NCI-H1694 (cell line): Measurements from ENCODE around the gene IRX3.

Experiments used
- DNase-seq: peaks from one replicate; lab custom pipeline; 2025; lab: John Stamatoyannopoulos, UW

Gene IRX3

GRCh38 chr16:54290833-54291655 lies 4.5 kb upstream of the IRX3 start:
- no peak for DNase-seq

- DNase-seq, result no peak
These were observed 3.6 kb upstream of the IRX3 start for GRCh38 chr16:54289945-54290832.

GRCh38 chr16:54289242-54289944 lies 2.8 kb upstream of the IRX3 start:
- no peak for DNase-seq

DNA sequence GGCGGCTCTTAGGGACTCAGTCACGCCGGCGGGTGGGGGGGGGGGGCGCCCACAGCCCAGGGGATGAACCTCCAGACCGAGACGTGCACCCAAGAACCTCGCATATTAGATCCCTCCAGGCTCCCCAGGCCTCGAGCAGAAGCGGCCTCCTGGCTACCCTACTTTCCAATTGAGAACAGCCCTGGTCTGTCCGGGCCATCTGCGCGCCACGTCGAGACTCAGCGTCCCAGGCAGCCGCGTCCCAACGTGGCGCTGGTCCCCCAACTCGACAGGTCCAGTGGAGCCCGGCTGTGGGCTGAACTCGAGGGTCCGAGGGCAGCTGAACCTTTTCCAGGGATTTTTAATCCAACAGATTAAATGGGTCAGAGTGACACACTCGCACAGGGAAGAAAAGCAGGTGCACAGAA lies 2.3 kb upstream of the IRX3 start:
- no peak for DNase-seq

- DNase-seq, result no peak
These were observed 1.6 kb upstream of the IRX3 start for GRCh38 chr16:54288030-54288834.

DNA sequence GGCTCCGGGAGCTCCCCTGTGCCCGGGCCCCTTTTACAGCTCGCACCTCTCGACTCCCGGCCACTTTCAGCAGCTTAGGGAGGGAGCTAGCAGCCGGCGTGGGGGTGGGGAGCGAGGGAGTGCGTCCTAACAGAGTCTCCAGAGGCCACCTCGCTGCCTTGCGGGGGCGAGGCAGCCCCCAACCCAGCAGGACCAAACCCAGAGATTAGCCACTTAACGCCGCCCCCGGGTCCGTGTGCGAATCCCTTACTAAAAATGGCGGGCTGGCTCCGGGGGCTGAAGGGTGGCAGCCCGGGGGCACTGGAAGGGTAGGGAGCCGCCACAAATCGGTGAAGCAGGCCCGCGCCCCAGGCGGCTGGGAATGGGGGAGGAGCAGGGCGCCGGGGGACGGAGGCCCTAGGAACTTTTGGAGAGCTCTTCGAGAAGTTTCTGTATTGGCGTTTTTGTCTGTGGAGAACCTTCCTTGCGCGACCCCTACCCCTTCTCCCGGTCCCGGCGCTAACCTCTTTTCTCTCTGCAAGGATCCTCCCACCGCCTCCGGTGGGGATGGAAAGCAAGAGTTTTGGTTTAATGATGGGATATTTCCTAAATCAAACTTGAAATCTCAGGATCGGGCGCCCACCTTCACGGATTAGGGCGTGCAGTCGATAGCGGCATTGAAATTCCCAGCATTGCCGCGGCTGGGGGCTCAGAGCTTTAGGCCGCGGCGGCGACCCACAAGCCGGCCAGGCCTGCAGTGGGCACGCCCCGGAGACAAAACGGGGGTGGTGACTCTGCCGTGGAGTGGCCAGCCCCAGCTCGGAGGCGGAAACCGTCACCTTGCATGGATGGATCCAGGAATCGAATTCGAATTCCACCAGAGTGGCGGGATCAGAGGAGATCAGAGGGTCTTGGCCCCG lies 793 bp upstream of the IRX3 start:
- no peak for DNase-seq

DNA sequence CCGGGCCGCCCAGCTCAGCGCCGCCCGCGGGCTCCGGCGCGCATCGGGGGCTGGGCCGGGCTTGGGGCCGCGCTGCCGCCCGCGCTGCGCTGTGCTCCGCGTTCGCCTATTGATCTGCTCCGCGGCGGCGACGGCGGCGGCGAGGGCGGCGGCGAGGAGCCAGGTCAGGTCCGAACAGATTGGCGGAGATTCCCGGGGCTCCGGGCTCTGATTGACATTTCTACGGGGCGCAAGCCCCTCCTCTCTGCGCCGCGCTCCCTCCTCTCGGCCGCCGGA lies 559 bp downstream of the IRX3 start:
- no peak for DNase-seq

DNA sequence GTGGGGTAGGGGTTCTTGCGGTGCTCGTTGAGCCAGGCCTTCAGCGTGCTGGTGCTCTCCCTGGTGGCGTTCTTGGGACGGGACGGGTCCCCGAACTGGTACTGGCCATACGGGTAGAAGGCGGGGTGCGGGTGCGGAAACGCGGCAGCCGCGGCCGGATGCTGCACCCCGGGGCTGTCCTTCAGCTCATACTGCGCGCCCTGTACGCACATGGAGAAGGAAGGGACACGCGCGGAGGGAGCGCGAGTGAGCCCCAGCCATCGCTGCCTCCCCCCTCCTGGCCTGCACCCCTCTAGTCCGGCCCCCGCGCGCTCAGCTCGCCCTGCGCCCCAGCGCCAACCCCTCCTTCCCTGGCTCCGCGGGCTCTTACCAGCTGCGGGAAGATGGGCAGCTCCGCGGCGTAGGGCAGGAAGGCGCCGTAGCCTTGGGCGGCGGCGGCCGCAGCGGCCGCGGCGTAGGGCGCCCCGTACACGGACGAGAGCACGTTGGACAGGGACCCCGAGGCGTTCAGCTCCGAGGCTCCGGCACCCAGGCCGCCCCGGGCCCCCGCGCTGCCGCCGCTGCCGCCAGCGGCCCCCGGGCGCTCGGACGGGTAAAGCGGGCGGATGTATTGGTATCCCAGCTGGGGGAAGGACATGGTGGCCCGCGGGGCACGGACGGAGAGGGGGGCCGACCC lies 1.0 kb downstream of the IRX3 start:
- no peak for DNase-seq

GRCh38 chr16:54284931-54285413 lies 1.6 kb downstream of the IRX3 start:
- DNase-seq, result no peak

DNA sequence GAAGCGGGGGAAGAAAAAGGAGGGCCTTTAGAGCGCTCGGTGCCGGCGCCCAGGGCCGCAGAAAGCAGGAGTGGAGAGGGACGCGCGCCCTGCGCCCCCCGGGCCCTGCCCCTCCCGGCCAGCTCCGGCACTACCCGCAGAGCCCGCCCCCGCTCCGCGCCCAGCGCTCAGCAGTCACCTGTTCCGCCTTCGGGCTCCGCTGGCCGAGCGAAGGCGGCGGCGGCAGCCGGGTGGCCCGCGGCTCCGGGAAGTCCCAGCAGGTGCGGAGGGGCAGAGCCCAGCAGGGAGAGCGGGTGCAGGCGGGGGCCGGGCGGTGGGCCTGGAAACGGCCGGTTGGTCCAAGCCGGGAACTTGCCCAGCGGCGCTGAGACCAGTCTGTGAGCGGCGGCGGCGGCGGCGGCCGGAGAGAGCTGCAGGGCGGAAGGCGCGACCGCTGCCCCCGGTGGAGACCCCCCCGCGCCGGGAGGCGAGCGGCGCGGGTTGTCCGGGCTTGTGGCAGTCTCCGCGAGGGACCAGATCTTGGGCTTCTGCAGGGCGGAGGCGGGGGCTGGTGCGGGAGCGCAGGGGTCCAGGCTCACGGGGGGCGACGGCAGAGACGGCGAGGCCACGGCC lies 2.2 kb downstream of the IRX3 start:
- DNase-seq, result no peak

DNA sequence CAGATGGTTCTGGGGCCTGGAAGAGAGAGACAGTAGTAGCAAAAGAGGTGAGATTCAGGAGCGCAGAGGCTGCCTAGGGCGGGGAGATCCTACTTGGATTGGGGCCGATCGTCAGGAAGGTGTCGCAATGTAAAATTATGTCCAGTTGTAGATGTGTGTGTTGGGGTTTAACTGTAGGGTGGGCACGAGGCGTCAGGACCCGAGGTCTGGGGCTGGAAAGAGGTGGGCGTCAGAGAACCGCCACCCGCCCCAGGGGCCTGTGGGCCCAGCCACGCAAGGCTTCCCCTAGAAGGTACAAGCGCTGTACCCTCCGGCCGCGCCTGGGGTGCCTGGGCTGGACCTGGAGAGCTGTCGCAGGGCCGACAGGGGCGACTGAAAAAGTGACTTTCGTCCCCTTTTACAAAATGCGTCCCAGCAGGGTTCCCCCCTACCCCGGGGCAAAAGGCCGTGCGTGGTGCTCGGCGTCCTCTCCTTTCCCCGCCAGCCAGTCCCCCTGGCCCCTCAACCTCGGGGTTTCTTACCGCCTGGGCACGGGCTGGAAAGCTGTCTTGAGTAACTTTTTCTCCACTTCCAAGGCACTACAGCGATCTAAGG lies 2.8 kb downstream of the IRX3 start:
- DNase-seq, result no peak

DNA sequence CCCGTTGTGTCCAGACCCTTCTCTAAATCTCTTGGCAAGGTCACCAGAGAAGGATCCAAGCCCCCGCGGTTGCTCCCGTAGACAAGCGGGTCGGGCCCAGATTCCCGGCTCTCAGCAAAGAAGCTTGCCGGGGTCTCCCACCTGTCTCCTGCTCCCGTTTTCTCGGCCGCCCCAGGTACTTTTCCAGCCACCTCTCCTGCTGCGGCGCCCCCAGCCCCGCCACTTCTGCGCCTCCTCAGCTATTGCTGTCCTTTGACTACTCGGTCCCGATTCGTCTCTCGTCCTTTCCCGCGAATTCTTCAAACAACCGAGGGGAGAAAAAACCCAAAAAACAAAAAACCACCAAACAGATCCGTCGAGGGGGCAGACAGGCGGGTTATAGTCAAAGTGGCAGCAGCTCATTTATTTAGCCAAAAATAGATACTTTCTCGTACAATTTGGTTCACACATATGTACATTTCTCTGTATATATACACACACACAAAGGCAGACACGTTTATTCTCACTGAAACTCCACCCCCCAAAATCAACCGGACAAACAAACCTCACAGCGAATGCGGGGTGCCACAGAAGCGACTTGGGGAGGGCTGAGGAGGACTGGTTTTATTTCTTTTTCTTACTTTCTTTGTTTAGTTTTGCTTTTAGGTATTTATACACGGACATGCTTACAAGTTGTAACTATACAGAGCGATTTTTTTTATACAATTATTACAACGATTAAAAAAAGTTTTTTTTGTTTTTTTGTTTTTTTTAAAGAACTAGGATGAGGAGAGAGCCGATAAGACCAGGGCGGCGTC lies 3.5 kb downstream of the IRX3 start:
- no peak for DNase-seq

- DNase-seq, result no peak
These were observed 4.2 kb downstream of the IRX3 start for GRCh38 chr16:54282202-54282927.

GRCh38 chr16:54281535-54282201 lies 4.9 kb downstream of the IRX3 start:
- DNase-seq, result no peak

- DNase-seq, result no peak
These were observed 5.8 kb downstream of the IRX3 start for GRCh38 chr16:54280751-54281150.

DNA sequence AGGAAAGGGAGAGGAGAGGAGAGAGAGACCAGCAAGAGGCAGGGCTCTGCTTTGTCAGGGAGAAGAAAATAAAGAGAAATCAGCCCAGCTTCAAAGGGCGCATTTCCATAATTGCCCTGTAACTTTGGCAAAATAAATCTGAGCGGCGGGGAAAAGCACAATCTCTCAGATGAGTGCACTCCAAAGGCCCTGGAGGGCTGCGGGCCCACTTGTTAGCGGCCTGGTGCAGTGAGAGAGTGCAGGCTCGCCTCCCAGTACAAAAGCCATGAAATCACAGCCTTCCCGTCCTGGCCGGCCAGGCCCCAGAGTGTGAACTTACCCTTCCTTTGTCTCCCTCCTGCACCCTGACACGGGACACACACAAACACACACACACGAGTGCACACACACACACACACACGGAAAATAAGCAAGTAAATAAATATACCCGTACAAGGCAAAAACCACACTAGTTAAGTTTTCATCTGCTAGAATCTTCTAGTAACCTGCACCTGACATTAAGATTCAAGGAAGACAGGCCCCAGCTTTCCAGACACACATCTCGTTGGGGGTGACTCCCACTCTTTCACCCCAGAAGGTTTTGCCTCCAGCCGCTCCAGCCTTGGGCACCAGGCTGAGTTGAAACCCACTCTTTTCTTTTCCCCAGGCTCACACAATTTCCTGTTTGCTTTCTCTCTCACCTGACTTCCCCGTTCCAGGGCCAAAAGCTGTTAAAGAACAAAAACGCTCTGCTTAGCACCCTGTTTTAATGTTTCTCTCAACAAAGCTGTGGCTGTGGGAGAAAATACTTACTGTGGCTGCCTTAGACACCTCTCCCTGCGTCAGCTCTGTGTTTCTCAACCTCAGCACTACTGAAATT lies 8.5 kb downstream of the IRX3 start:
- no peak for DNase-seq
